Stimulated activated CD4-positive, alpha-beta T cell treated with anti-CD3 and anti-CD28 coated beads, Interleukin-12 subunit alpha, Interleukin-12 subunit beta, amount 100 ng/mL, for 4 hours (primary cell): ENCODE measurements around the gene TTLL12.

Experiments used
- DNase-seq: peaks from one replicate; pipeline ENCODE4 v3.0.0-alpha.2; 2020

TTLL12 gene

GRCh38 chr22:43198126-43198525 lies 11.2 kb upstream of the TTLL12 start:
- no peak for DNase-seq

- no peak for DNase-seq
Observed at GRCh38 chr22:43197271-43197941, 10.5 kb upstream of the TTLL12 start.

GRCh38 chr22:43191831-43192230 lies 4.9 kb upstream of the TTLL12 start:
- no peak for DNase-seq

GRCh38 chr22:43188829-43189545 lies 2.1 kb upstream of the TTLL12 start:
- DNase-seq, result no peak

- peak; percentile 96 for DNase-seq
Observed at GRCh38 chr22:43187171-43188099, 501 bp upstream of the TTLL12 start.

GRCh38 chr22:43185860-43186261 lies 1.1 kb downstream of the TTLL12 start:
- DNase-seq, result no peak

GRCh38 chr22:43183496-43184277 lies 3.2 kb downstream of the TTLL12 start:
- DNase-seq, result no peak

GRCh38 chr22:43182726-43183125 lies 4.2 kb downstream of the TTLL12 start:
- no peak for DNase-seq

GRCh38 chr22:43182118-43182517 lies 4.8 kb downstream of the TTLL12 start:
- DNase-seq, result no peak

- no peak for DNase-seq
Observed at GRCh38 chr22:43181321-43182076, 5.4 kb downstream of the TTLL12 start.

- DNase-seq, result no peak
Observed at GRCh38 chr22:43180670-43181069, 6.3 kb downstream of the TTLL12 start.

- no peak for DNase-seq
Observed at GRCh38 chr22:43179911-43180195, 7.1 kb downstream of the TTLL12 start.

GRCh38 chr22:43179146-43179910 lies 7.6 kb downstream of the TTLL12 start:
- DNase-seq, result no peak

GRCh38 chr22:43177479-43177878 lies 9.5 kb downstream of the TTLL12 start:
- DNase-seq, result no peak

GRCh38 chr22:43176090-43176489 lies 10.8 kb downstream of the TTLL12 start:
- DNase-seq, result no peak

- DNase-seq, result no peak
Observed at GRCh38 chr22:43174941-43175531, 11.9 kb downstream of the TTLL12 start.

- DNase-seq, result no peak
Observed at GRCh38 chr22:43173976-43174720, 12.8 kb downstream of the TTLL12 start.

- no peak for DNase-seq
Observed at GRCh38 chr22:43173566-43173965, 13.4 kb downstream of the TTLL12 start.

- no peak for DNase-seq
Observed at GRCh38 chr22:43172191-43172590, 14.7 kb downstream of the TTLL12 start.

- no peak for DNase-seq
Observed at GRCh38 chr22:43171607-43172006, 15.3 kb downstream of the TTLL12 start.
